Stomach (tissue), 4 donors: Measurements from ENCODE around the gene THAP7.

Source experiments
- POLR2AphosphoS5 ChIP-seq, 3 donors: sonication (generic); formaldehyde crosslinking; IDR thresholded peaks; one replicate each; pipeline ENCODE4 v1.6.1; 2016; ENCODE audit warnings: antibody characterized with exemption in 3 of 3
- TF ChIP-seq, protein P1 (sequence below), 7 experiments: fragments of 450-650 bp in 4 of 7; fragments of 200-600 bp in 3 of 7; sonication (generic) in 3 of 7; IDR thresholded peaks; one replicate each; pipeline ENCODE4 v1.5.1; 2016 to 2019; ENCODE audit warnings: antibody characterized with exemption in 7 of 7, control low read depth in 2 of 7, mild to moderate bottlenecking in 1 of 7

DNA sequence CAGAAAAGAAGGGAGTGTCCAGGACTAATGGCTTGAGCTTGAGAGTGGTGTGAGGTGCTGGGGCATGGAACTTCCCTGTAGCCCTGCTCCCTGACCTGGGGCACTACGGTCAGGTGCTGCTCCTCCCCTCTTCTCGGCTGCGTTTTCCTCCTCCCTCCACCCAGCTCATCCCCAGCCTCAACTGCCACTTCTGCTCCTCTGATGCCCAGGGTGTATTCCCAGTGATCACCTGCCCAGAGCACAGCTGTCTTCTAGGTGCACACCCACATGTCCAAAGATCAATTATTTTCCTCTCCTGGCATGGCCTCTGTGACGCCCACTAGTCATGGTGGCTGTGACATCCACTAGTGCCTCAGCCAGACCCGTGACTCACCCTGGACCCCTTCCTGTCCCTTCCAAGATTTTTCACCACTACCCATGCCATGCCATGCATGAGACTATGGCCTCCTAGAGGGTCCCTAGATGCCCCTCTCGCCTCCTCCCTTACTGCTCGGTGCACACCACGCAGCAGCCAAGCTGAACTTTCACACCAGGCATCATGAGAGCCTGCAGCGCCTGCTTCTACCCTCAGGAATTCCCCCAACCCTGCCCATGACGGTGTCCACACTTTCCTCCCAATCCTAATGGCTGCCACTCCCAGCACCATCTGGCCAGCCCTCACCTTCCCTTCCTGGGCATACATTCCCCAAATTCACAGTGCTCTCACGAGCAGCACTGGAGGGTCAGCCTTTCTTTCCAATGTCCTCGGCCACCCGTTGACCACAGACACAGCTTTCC is 14.9 kb upstream of the THAP7 start:
- no peak for TF ChIP-seq POLR2AphosphoS5 (IDR thresholded peaks at IDR 0.05)
- TF ChIP-seq, protein P1, sequence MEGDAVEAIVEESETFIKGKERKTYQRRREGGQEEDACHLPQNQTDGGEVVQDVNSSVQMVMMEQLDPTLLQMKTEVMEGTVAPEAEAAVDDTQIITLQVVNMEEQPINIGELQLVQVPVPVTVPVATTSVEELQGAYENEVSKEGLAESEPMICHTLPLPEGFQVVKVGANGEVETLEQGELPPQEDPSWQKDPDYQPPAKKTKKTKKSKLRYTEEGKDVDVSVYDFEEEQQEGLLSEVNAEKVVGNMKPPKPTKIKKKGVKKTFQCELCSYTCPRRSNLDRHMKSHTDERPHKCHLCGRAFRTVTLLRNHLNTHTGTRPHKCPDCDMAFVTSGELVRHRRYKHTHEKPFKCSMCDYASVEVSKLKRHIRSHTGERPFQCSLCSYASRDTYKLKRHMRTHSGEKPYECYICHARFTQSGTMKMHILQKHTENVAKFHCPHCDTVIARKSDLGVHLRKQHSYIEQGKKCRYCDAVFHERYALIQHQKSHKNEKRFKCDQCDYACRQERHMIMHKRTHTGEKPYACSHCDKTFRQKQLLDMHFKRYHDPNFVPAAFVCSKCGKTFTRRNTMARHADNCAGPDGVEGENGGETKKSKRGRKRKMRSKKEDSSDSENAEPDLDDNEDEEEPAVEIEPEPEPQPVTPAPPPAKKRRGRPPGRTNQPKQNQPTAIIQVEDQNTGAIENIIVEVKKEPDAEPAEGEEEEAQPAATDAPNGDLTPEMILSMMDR (IDR thresholded peaks at IDR 0.05) = no peak
